Central memory CD8-positive, alpha-beta T cell (primary cell): ENCODE measurements around the gene GNAO1.

Experiments
- ATAC-seq: fragments of 150-1000 bp; cut with Tn5 transposase; replicated peaks from 2 replicates; pipeline ENCODE4 v1.10.0; 2022; ENCODE audit warnings: mild to moderate bottlenecking, moderate FRiP score, moderate number of reproducible peaks; ENCODE audit not compliant: poor library complexity, severe bottlenecking; ENCODE audit errors: extremely low read depth
- DNase-seq, 2 donors: peaks; one replicate each; pipeline ENCODE4 v3.0.0; 2021; ENCODE audit warnings: low spot score in 2 of 2
- H3K27ac Mint-ChIP-seq: one replicate; pipeline ENCODE4 v1.8.0; 2022; ENCODE audit warnings: low read depth, mild to moderate bottlenecking, moderate library complexity, mixed read lengths
- H3K27me3 Mint-ChIP-seq: one replicate; pipeline ENCODE4 v1.8.0; 2022; ENCODE audit warnings: mixed read lengths
- H3K36me3 Mint-ChIP-seq: one replicate; pipeline ENCODE4 v1.8.0; 2022; ENCODE audit warnings: mild to moderate bottlenecking, moderate library complexity, mixed read lengths; ENCODE audit not compliant: insufficient read depth
- H3K4me1 Mint-ChIP-seq: one replicate; pipeline ENCODE4 v1.8.0; 2022; ENCODE audit warnings: mixed read lengths
- H3K4me3 Mint-ChIP-seq: one replicate; pipeline ENCODE4 v1.8.0; 2022; ENCODE audit warnings: mild to moderate bottlenecking, moderate library complexity, mixed read lengths
- H3K9me3 Mint-ChIP-seq: one replicate; pipeline ENCODE4 v1.8.0; 2022; ENCODE audit warnings: mixed read lengths

Gene GNAO1

GRCh38 chr16:56227936-56228335 is 36.6 kb downstream of the GNAO1 start:
- no peaks in the 10 kb centered on the region for H3K9me3 Mint-ChIP-seq
- H3K4me1 Mint-ChIP-seq: peaks cover 57% of the 10 kb centered on the region
- H3K4me3 Mint-ChIP-seq: no peak overlapping the region
- no peaks in the 10 kb centered on the region for H3K27me3 Mint-ChIP-seq
- ATAC-seq (no peak), DNase-seq (no peak)
- H3K36me3 Mint-ChIP-seq: no peaks in the 10 kb centered on the region
- peak overlapping the region; percentile 67 for H3K27ac Mint-ChIP-seq

DNA sequence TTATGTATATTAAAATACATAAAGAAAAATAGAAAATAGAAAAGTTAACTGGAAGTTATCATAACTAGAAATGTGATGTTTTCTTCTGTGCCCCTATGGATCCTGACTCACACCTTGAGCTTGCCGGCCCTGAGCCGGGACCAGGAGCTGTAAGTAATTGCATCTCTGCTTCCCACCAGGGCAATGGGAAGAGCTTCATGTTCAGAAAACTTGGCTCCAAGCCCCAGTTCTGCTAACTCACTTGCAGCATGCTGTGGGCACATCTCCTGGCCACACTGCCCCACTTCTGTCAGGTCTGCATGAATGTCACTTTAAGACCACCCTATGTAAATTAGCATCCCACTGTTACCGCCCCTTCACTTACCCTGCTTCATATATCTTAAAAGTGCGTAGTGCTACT is 37.2 kb downstream of the GNAO1 start:
- Mint-ChIP-seq H3K27me3 (no peaks in the 10 kb centered on the region), H3K27ac (no peak overlapping the region), H3K4me3 (no peak overlapping the region)

GRCh38 chr16:56233795-56234566 is 42.7 kb downstream of the GNAO1 start:
- Mint-ChIP-seq H3K27me3 (no peaks in the 10 kb centered on the region), H3K36me3 (no peaks in the 10 kb centered on the region), H3K9me3 (no peaks in the 10 kb centered on the region), H3K4me3 (no peak overlapping the region), H3K4me1 (peaks cover 13% of the 10 kb centered on the region), H3K27ac (peak overlapping the region; percentile 70)
- DNase-seq: no peak
- no peak for ATAC-seq

More for the DNA sequence above, 37.2 kb downstream of the GNAO1 start:
- Mint-ChIP-seq H3K36me3 (no peaks in the 10 kb centered on the region), H3K9me3 (no peaks in the 10 kb centered on the region), H3K4me1 (peaks cover 56% of the 10 kb centered on the region)
- DNase-seq: no peak
- no peak for ATAC-seq

DNA sequence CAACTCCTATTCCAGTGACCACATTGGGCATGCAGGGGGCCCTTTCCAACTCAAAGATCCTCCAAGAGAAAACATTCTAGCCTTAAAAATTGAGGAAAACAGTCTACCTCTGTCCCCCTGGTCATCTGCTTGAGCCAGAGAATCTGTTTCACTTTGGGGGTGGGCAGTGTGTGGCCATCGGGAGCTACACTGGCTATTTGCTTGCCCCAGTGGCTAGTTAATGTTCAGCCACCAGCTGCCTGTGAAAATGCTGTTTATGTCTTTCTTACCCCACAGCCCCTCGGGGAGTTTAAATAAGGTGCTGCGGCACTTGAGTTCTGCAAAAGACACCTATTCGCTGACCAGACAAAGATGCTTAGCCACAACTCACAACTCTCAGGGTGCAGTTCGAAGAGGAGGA is 43.4 kb downstream of the GNAO1 start:
- peaks cover 12% of the 10 kb centered on the region for H3K4me1 Mint-ChIP-seq
- no peaks in the 10 kb centered on the region for H3K27me3 Mint-ChIP-seq
- no peak for DNase-seq
- H3K9me3 Mint-ChIP-seq: no peaks in the 10 kb centered on the region
- no peak for ATAC-seq
- H3K4me3 Mint-ChIP-seq: no peak overlapping the region
- H3K27ac Mint-ChIP-seq: no peak overlapping the region
- H3K36me3 Mint-ChIP-seq: no peaks in the 10 kb centered on the region

DNA sequence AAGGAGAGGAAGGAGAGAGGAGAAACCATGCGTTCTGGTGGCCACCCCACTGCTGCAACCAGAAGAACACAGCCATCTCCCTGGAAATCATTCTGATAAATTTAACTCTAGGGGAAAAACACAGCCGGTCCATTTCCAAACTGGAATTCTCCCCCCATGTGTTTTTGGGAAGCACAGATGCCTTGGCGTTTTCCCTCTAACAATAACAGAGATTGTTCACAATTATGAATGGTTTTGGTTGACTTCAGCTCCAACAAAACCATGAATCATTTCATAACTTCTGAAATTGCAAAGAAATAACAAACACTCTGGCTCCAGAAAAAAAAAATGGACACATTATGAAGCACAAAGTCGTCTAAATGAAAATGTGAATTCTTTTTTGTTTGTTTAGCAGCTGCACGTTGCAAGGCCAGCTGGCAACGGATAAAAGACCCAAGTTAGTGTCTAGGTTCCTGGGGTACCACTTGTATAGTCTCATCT is 46.2 kb downstream of the GNAO1 start:
- ATAC-seq (no peak), DNase-seq (no peak)
- H3K27ac Mint-ChIP-seq: no peak overlapping the region
- H3K4me1 Mint-ChIP-seq: peaks cover 4% of the 10 kb centered on the region
- no peaks in the 10 kb centered on the region for H3K9me3 Mint-ChIP-seq
- H3K27me3 Mint-ChIP-seq: no peaks in the 10 kb centered on the region
- no peak overlapping the region for H3K4me3 Mint-ChIP-seq
- H3K36me3 Mint-ChIP-seq: peaks cover 3% of the 10 kb centered on the region

DNA sequence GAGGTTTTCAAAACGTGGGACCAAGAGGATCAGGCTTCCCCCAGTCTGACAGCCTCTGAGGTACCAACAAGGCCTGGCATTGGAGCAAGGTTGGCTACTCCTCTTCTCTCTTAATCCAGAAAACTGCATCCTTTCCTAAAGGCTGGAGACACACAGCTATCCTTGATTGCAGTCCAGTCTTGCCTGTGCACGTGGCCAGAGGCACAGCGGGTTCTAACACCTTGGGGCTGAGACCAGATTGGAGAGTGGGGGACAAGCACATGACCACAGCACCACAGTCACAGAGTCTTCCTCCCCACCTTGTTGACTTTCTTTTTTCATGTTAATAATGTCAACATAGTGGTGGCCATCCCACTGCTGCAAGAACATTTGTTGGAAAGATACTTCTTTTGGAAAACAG is 46.9 kb downstream of the GNAO1 start:
- Mint-ChIP-seq H3K27me3 (no peaks in the 10 kb centered on the region), H3K9me3 (no peaks in the 10 kb centered on the region)

DNA sequence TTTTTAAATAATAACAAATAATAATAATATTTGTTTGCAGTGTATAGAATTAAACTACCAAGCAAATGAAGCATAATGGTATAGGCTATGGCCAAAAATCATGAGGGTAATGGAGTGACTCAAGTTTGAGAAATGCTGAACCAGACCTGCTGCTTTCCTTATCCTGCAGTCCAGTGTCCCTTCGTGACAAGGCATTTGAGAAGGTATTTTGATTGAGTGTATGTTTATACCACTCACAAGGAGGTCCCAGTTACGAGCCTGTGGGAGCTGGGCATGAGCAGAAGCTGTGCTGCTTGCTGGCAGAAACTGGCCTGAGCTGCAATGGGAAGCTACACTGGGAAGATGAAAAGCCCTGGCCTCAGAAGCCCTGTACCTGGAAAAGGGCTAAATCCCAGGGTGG is 50.3 kb downstream of the GNAO1 start:
- H3K27me3 Mint-ChIP-seq: no peaks in the 10 kb centered on the region
- no peak overlapping the region for H3K4me3 Mint-ChIP-seq
- no peaks in the 10 kb centered on the region for H3K9me3 Mint-ChIP-seq
- peaks cover 3% of the 10 kb centered on the region for H3K36me3 Mint-ChIP-seq
- H3K4me1 Mint-ChIP-seq: peaks cover 4% of the 10 kb centered on the region
- no peak overlapping the region for H3K27ac Mint-ChIP-seq
- ATAC-seq: no peak
- no peak for DNase-seq

More for the DNA sequence above, 46.9 kb downstream of the GNAO1 start:
- no peak for DNase-seq
- Mint-ChIP-seq H3K27ac (no peak overlapping the region), H3K4me3 (no peak overlapping the region), H3K4me1 (peaks cover 4% of the 10 kb centered on the region), H3K36me3 (peaks cover 3% of the 10 kb centered on the region)
- no peak for ATAC-seq

DNA sequence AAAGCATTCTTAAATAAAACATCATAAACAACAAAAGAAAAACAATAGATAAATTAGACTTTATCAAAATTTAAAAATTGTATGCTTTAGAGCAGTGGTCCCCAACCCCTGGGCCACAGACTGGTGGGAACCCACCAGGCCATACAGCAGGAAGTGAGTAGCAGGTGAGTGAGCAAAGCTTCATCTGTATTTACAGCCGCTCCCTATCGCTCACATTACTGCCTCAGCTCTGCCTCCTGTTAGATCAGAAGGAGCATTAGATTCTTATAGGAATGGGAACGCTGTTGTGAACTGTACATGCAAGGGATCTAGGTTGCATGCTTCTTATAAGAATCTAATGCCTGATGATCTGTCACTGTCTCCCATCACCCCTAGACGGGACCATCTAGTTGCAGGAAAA is 51.5 kb downstream of the GNAO1 start:
- Mint-ChIP-seq H3K36me3 (peaks cover 3% of the 10 kb centered on the region), H3K9me3 (no peaks in the 10 kb centered on the region), H3K4me1 (peaks cover 4% of the 10 kb centered on the region), H3K4me3 (no peak overlapping the region), H3K27me3 (no peaks in the 10 kb centered on the region), H3K27ac (no peak overlapping the region)
- no peak for ATAC-seq
- DNase-seq: no peak

DNA sequence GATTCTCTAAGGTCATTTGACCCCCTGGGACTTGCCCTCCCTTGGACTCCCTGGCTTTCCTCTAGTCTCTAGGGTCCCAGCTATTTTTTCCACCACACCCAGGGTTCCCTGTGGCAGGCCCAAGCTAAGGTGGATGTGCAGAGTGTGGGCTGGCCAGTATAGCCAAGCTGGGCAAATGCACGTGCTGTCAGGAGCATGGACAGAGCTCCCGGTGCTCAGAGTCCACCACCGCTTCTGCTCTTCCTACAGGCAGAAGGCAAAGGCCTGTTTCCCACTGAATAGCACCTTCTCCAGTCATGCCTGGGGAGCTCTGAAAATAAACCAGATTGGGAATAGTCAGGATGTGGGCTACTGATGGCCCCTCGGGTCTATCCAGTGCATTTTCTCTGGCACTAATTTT is 53.3 kb downstream of the GNAO1 start:
- H3K27me3 Mint-ChIP-seq: no peaks in the 10 kb centered on the region
- no peaks in the 10 kb centered on the region for H3K9me3 Mint-ChIP-seq
- peaks cover 10% of the 10 kb centered on the region for H3K4me1 Mint-ChIP-seq
- H3K27ac Mint-ChIP-seq: no peak overlapping the region
- no peak overlapping the region for H3K4me3 Mint-ChIP-seq
- H3K36me3 Mint-ChIP-seq: peaks cover 3% of the 10 kb centered on the region
- ATAC-seq (no peak), DNase-seq (no peak)

DNA sequence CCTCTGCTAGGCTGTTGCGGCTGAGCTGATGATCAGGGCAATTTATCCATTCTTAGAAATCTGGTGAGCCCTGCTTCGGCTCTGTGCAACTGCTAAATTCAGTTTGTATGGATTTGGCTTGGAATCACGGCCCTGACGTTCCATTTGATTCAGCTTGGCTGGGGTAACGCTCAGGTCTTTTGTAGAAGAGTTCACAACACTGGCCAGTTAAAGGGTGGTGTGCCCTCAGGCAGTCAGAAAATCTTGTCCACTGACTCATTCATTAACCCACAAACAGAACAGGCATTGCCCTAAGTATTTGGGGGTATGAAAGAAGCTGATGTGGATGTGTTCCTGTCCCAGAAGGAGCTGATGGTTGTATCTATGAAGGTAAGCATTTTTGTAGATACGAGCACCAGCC is 53.9 kb downstream of the GNAO1 start:
- ATAC-seq (no peak), DNase-seq (no peak)
- H3K9me3 Mint-ChIP-seq: no peaks in the 10 kb centered on the region

DNA sequence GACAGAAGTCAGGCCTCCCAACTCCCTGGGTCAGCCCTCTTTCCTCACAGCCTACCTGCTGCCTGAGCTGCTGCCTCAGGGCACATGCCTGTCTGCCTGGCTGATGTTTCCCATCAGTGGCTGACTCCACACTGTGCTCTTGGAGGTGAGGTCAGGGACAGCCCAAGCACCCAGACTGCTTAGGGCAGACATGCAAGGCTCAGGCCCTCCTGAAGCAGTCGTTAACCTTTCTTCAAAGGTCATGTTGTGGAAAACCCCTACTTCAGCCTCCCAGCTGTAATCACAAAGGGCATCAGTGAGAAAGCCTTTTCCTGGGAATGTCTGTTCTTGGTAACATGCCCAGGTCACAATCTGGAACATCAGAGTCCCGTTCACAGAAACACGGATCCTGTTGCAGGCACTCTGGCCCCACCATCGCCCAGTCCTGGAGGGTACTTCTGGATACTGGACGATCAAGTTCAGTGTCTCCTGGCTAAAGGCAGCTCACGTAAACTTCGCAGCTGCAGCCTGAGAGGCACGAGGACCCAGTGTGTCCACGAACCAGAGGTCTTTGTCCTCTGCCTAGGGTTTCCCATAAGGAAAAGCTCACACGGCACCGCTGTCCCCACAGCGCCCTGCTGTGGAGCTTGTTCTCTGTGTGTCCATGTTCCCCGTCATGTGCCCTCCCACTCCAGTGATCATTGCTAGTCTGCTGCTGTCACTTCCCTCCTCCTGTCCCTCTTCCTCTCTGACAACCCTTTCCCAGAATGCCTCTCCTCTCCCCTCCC is 54.9 kb downstream of the GNAO1 start:
- DNase-seq: no peak
- no peak for ATAC-seq
- H3K9me3 Mint-ChIP-seq: no peaks in the 10 kb centered on the region
- peaks cover 5% of the 10 kb centered on the region for H3K4me1 Mint-ChIP-seq
- H3K27ac Mint-ChIP-seq: no peak overlapping the region
- H3K36me3 Mint-ChIP-seq: no peaks in the 10 kb centered on the region
- no peak overlapping the region for H3K4me3 Mint-ChIP-seq
- H3K27me3 Mint-ChIP-seq: no peaks in the 10 kb centered on the region

More for the DNA sequence above, 53.9 kb downstream of the GNAO1 start:
- H3K4me1 Mint-ChIP-seq: peaks cover 10% of the 10 kb centered on the region
- H3K4me3 Mint-ChIP-seq: no peak overlapping the region
- H3K36me3 Mint-ChIP-seq: peaks cover 3% of the 10 kb centered on the region
- H3K27ac Mint-ChIP-seq: no peak overlapping the region
- H3K27me3 Mint-ChIP-seq: no peaks in the 10 kb centered on the region

DNA sequence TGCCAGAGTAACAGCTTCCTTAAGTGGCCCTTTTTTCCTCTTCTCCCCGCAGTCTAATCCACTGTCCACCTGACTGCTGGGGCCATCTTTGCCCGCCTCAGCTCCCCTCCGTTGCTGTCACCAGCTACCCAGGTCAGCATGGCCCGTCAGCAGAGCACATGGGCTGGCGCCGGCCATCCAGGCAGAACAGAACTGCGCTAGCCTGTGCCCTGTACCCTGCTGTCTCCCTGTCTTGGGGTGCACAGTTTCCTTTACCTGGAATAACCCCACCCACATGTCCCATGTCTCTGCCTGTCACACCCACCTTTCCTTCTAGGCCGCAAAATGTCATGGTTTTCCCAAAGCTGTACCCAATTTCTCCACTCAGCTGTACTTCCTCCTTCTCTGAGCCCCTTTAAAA is 55.7 kb downstream of the GNAO1 start:
- H3K4me1 Mint-ChIP-seq: peaks cover 5% of the 10 kb centered on the region
- no peak overlapping the region for H3K27ac Mint-ChIP-seq
- DNase-seq (no peak), ATAC-seq (no peak)
- H3K4me3 Mint-ChIP-seq: no peak overlapping the region
- no peaks in the 10 kb centered on the region for H3K36me3 Mint-ChIP-seq
- no peaks in the 10 kb centered on the region for H3K9me3 Mint-ChIP-seq
- H3K27me3 Mint-ChIP-seq: no peaks in the 10 kb centered on the region

GRCh38 chr16:56247808-56248207 is 56.5 kb downstream of the GNAO1 start:
- H3K4me1 Mint-ChIP-seq: peaks cover 5% of the 10 kb centered on the region
- DNase-seq (no peak), ATAC-seq (no peak)
- no peaks in the 10 kb centered on the region for H3K36me3 Mint-ChIP-seq
- H3K9me3 Mint-ChIP-seq: no peaks in the 10 kb centered on the region
- H3K27me3 Mint-ChIP-seq: no peaks in the 10 kb centered on the region
- no peak overlapping the region for H3K4me3 Mint-ChIP-seq
- H3K27ac Mint-ChIP-seq: no peak overlapping the region
